HepG2 (cell line): ENCODE data around the gene MRPL20. TPM values are rescaled to one million over a fixed set of nuclear protein-coding genes. Genes with fewer than 3 reads are reported as not detected.

Source experiments
- DPF2 ChIP-seq: sonication (generic); formaldehyde crosslinking; IDR thresholded peaks from 2 replicates; pipeline ENCODE4 v1.4.0; 2020; ENCODE audit warnings: mild to moderate bottlenecking, low read depth, missing genetic modification reagents, borderline replicate concordance
- KAT2B ChIP-seq: fragments of 150-350 bp; IDR thresholded peaks from 2 replicates; pipeline ENCODE4 v1.6.1; 2014; ENCODE audit warnings: low read depth, low read length, borderline replicate concordance
- NONO ChIP-seq, 2 experiments: fragments of 450-650 bp in 1 of 2; sonication (generic) in 1 of 2; formaldehyde crosslinking in 1 of 2; IDR thresholded peaks in 1 of 2; conservative IDR thresholded peaks in 1 of 2; 2 replicates each; pipeline versions ENCODE4 v1.6.1 to v1.8.0; 2017 to 2022; ENCODE audit warnings: mild to moderate bottlenecking in 1 of 2, missing genetic modification reagents in 1 of 2, moderate library complexity in 1 of 2
- POLR2AphosphoS5 ChIP-seq: IDR thresholded peaks from 2 replicates; pipeline ENCODE4 v1.6.1; 2012; ENCODE audit warnings: low read depth, low read length
- STAT5B ChIP-seq: sonication (generic); formaldehyde crosslinking; IDR thresholded peaks from 2 replicates; pipeline ENCODE4 v1.4.0; 2020; ENCODE audit warnings: missing genetic modification reagents
- ZBTB1 ChIP-seq: sonication (generic); formaldehyde crosslinking; IDR thresholded peaks from 2 replicates; pipeline ENCODE4 v1.4.0; 2020; ENCODE audit warnings: missing genetic modification reagents, borderline replicate concordance
- ZNF577 ChIP-seq: sonication (generic); formaldehyde crosslinking; IDR thresholded peaks from 2 replicates; pipeline ENCODE4 v1.4.0; 2020; ENCODE audit warnings: mild to moderate bottlenecking, low read depth, missing genetic modification reagents, borderline replicate concordance
- ZNF619 ChIP-seq: sonication (generic); formaldehyde crosslinking; IDR thresholded peaks from 2 replicates; pipeline ENCODE4 v1.4.0; 2020; ENCODE audit warnings: mild to moderate bottlenecking, missing genetic modification reagents
- ZNF7 ChIP-seq: IDR thresholded peaks from 2 replicates; pipeline ENCODE4 v1.6.1; 2016; ENCODE audit warnings: missing biosample characterization, missing genetic modification reagents
- ZNF773 ChIP-seq: sonication (generic); formaldehyde crosslinking; IDR thresholded peaks from 2 replicates; pipeline ENCODE4 v1.4.0; 2020; ENCODE audit warnings: missing genetic modification reagents, borderline replicate concordance
- ZNF777 ChIP-seq: sonication (generic); formaldehyde crosslinking; IDR thresholded peaks from 2 replicates; pipeline ENCODE4 v1.4.0; 2020; ENCODE audit warnings: missing genetic modification reagents
- ZNF790 ChIP-seq: sonication (generic); formaldehyde crosslinking; IDR thresholded peaks from 2 replicates; pipeline ENCODE4 v1.8.0; 2022; ENCODE audit warnings: missing genetic modification reagents, mild to moderate bottlenecking, borderline replicate concordance
- ZNF891 ChIP-seq: sonication (generic); formaldehyde crosslinking; IDR thresholded peaks from 2 replicates; pipeline ENCODE4 v1.5.0; 2020; ENCODE audit warnings: mild to moderate bottlenecking, missing genetic modification reagents
- ZSCAN25 ChIP-seq: sonication (generic); formaldehyde crosslinking; IDR thresholded peaks from 2 replicates; pipeline ENCODE4 v1.8.0; 2022; ENCODE audit warnings: mild to moderate bottlenecking, missing genetic modification reagents
- polyA plus RNA-seq, 8 experiments: library from polyadenylated mRNA; depleted of rRNA in 3 of 8; stranded (reverse) in 7 of 8; unstranded in 1 of 8; fragments of >200 nt; fragmentation: Illumina TruSeq in 4 of 8; extraction: Trizol in 4 of 8; gene quantifications; 2 replicates each; pipeline versions ENCODE4 v1.2.1 to v1.2.3, GENCODE V29; 2011 to 2016; ENCODE audit warnings: low read depth in 4 of 8, missing spikeins in 1 of 8, mixed read lengths in 1 of 8; ENCODE audit not compliant: insufficient read depth in 1 of 8
- total RNA-seq, 5 experiments: library from RNA; depleted of rRNA; stranded (reverse); fragments of >200 nt; fragmentation: Illumina TruSeq; extraction: Trizol; gene quantifications; 2 replicates each; pipeline ENCODE4 v1.2.3, GENCODE V29; 2016; ENCODE audit warnings: low read depth in 1 of 5
- TF ChIP-seq, protein P1 (sequence below): sonication (generic); formaldehyde crosslinking; IDR thresholded peaks from 2 replicates; pipeline ENCODE4 v1.5.1; 2020; ENCODE audit warnings: missing genetic modification reagents, mild to moderate bottlenecking, borderline replicate concordance
- TF ChIP-seq, protein P2 (sequence below): IDR thresholded peaks from 2 replicates; pipeline ENCODE4 v1.6.1; 2016; ENCODE audit warnings: missing genetic modification reagents, missing compliant biosample characterization
- TF ChIP-seq, protein P3 (sequence below): sonication (generic); formaldehyde crosslinking; IDR thresholded peaks from 2 replicates; pipeline ENCODE4 v1.5.0; 2020; ENCODE audit warnings: missing genetic modification reagents, mild to moderate bottlenecking, borderline replicate concordance
- TF ChIP-seq, protein P4 (sequence below), 2 experiments: sonication (generic) in 1 of 2; formaldehyde crosslinking in 1 of 2; IDR thresholded peaks; 2 replicates each; pipeline versions ENCODE4 v1.4.0 to v1.6.1; 2018 to 2020; ENCODE audit warnings: missing genetic modification reagents in 2 of 2, borderline replicate concordance in 1 of 2, low read depth in 1 of 2, mild to moderate bottlenecking in 1 of 2, missing biosample characterization in 1 of 2
- TF ChIP-seq, protein P5 (sequence below): sonication (generic); formaldehyde crosslinking; IDR thresholded peaks from 2 replicates; pipeline ENCODE4 v1.5.1; 2020; ENCODE audit warnings: missing genetic modification reagents, mild to moderate bottlenecking, borderline replicate concordance

MRPL20 gene
- total and polyA plus RNA-seq, 2 of the 13 experiments (the other 11 are each of a cell fraction or from before 2014, with no cell fraction given): 59.2 to 127 TPM

DNA sequence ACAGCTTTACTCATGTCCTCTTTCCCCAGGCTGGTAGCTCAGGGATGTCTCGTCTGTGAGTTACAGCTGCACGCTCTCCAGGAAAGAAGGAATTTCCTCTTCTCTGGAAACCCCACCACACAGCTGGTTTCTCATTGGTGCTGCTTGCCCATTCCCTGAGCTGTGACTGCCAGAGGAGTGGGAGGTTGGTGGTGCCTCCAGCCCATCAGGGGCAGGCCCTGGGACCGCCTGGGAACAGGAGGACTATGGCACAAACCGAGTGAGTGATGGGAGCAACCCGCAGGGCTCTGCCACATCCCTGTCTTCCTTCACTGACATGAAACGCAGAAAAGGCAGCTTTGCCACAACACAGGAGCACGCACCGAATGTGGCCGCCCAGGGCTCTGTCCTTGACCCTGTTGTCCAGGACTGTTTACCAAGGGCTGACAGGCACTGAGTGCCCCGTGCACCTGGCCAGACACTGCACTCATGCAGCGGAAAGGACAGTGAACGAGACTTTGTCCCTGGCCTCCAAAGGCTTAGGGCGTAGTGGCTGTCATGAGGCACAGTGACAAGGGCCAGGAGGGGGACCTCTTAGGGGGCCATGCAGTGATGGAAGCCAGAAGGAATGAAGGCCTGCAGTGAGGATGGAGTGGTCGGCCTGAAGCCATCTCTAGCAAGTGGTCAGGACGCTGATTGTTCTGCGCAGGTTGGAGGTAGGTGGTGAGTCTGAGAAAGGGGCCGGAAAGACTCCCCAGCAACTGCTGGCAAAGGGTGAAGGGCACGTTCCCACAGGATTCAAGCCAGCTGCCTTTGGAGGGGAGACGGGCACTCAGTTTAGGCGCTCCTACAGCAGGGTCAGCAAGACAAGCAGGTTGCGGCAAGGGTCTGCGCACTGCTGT lies 6.3 kb downstream of the MRPL20 start (continued):
- 0 out of 2 replicates have a peak, but pooled peaks have one; percentile 35 for TF ChIP-seq ZNF773
- peak; percentile 82; the same call in 1 of the 2 replicates for TF ChIP-seq STAT5B
- 0 out of 2 replicates have a peak, but pooled peaks have one; percentile 17 for TF ChIP-seq ZNF891 (CRISPR knock-in tag)
- TF ChIP-seq KAT2B: no peak
- TF ChIP-seq, protein P1, sequence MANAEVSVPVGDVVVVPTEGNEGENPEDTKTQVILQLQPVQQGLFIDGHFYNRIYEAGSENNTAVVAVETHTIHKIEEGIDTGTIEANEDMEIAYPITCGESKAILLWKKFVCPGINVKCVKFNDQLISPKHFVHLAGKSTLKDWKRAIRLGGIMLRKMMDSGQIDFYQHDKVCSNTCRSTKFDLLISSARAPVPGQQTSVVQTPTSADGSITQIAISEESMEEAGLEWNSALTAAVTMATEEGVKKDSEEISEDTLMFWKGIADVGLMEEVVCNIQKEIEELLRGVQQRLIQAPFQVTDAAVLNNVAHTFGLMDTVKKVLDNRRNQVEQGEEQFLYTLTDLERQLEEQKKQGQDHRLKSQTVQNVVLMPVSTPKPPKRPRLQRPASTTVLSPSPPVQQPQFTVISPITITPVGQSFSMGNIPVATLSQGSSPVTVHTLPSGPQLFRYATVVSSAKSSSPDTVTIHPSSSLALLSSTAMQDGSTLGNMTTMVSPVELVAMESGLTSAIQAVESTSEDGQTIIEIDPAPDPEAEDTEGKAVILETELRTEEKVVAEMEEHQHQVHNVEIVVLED (CRISPR knock-in tag): peak; percentile 77
- TF ChIP-seq ZNF577 (CRISPR knock-in tag): no peak
- TF ChIP-seq ZSCAN25 (CRISPR knock-in tag): peak; percentile 92
- TF ChIP-seq, protein P2, sequence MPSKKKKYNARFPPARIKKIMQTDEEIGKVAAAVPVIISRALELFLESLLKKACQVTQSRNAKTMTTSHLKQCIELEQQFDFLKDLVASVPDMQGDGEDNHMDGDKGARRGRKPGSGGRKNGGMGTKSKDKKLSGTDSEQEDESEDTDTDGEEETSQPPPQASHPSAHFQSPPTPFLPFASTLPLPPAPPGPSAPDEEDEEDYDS (CRISPR knock-in tag): peak; percentile 85
- peak; percentile 88 for TF ChIP-seq DPF2 (CRISPR knock-in tag)
- TF ChIP-seq, protein P3, sequence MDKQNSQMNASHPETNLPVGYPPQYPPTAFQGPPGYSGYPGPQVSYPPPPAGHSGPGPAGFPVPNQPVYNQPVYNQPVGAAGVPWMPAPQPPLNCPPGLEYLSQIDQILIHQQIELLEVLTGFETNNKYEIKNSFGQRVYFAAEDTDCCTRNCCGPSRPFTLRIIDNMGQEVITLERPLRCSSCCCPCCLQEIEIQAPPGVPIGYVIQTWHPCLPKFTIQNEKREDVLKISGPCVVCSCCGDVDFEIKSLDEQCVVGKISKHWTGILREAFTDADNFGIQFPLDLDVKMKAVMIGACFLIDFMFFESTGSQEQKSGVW (CRISPR knock-in tag): no peak
- TF ChIP-seq ZNF777 (CRISPR knock-in tag): no peak
- TF ChIP-seq POLR2AphosphoS5: peak; percentile 61; the same call in 1 of the 2 replicates
- no peak for TF ChIP-seq NONO (IDR thresholded peaks at IDR 0.05)
- peak; percentile 98 for TF ChIP-seq NONO (CRISPR knock-in tag; conservative IDR thresholded peaks at IDR 0.05)
- TF ChIP-seq, protein P4, sequence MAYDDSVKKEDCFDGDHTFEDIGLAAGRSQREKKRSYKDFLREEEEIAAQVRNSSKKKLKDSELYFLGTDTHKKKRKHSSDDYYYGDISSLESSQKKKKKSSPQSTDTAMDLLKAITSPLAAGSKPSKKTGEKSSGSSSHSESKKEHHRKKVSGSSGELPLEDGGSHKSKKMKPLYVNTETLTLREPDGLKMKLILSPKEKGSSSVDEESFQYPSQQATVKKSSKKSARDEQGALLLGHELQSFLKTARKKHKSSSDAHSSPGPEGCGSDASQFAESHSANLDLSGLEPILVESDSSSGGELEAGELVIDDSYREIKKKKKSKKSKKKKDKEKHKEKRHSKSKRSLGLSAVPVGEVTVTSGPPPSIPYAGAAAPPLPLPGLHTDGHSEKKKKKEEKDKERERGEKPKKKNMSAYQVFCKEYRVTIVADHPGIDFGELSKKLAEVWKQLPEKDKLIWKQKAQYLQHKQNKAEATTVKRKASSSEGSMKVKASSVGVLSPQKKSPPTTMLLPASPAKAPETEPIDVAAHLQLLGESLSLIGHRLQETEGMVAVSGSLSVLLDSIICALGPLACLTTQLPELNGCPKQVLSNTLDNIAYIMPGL (CRISPR knock-in tag; IDR thresholded peaks at IDR 0.05; ENCODE audit: borderline replicate concordance in 1 of 2, low read depth in 1 of 2): peak; percentile 74 to 97
- no peak for TF ChIP-seq ZNF790 (CRISPR knock-in tag)
- TF ChIP-seq ZNF619: peak; percentile 90
- no peak for TF ChIP-seq ZNF7 (CRISPR knock-in tag)
- TF ChIP-seq ZBTB1: no peak; the same call in 1 of the 2 replicates
- TF ChIP-seq, protein P5, sequence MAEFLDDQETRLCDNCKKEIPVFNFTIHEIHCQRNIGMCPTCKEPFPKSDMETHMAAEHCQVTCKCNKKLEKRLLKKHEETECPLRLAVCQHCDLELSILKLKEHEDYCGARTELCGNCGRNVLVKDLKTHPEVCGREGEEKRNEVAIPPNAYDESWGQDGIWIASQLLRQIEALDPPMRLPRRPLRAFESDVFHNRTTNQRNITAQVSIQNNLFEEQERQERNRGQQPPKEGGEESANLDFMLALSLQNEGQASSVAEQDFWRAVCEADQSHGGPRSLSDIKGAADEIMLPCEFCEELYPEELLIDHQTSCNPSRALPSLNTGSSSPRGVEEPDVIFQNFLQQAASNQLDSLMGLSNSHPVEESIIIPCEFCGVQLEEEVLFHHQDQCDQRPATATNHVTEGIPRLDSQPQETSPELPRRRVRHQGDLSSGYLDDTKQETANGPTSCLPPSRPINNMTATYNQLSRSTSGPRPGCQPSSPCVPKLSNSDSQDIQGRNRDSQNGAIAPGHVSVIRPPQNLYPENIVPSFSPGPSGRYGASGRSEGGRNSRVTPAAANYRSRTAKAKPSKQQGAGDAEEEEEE: no peak
